Islet precursor cell (in vitro differentiated cells): ENCODE results near the gene NT5DC3.
A peak's percentile ranks its signal among the peaks of the same experiment; 100 is the strongest.
"Not testable (repeated sequence)": the region's sequence is repeated elsewhere in the genome, so short reads cannot be mapped to it uniquely, and the experiment has no call there.

Experiments used
- DNase-seq: peaks from one replicate; pipeline ENCODE4 v3.0.0-alpha.2; 2018

Gene NT5DC3

DNA sequence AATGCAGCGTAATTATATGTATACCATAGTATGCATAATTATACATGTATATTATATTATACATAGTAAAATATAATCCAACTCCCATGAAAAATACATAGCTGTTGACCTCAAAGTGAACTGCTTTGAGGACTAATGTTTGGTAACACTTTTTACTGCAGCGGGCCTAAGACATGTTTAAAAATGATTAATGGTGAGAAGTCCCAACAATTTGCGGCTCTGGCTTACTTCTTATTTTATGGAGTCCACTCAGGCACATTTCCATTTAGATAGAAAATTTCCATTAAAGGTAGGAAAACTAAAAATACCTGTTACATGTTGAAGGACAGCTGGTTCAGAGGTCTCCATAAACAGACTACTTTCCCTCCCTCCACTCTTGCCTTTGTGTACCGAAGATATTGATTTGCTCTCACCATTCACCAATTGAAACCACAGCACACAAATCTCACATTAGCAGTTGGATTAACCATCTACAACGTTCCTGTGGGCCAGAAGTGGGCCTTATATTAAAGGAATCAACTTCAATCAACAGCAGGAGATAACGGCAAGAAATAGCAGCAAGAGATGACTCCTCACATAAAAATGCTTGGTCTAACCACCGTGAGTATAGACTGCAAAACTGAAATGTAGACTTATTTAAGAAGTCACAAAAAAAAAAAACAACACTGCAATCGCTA lies 14.1 kb upstream of the NT5DC3 start:
- DNase-seq: no peak

- DNase-seq: no peak
Measured at GRCh38 chr12:103854372-103854973, 13.4 kb upstream of the NT5DC3 start.

GRCh38 chr12:103852498-103852997 lies 11.5 kb upstream of the NT5DC3 start:
- DNase-seq: no peak

DNA sequence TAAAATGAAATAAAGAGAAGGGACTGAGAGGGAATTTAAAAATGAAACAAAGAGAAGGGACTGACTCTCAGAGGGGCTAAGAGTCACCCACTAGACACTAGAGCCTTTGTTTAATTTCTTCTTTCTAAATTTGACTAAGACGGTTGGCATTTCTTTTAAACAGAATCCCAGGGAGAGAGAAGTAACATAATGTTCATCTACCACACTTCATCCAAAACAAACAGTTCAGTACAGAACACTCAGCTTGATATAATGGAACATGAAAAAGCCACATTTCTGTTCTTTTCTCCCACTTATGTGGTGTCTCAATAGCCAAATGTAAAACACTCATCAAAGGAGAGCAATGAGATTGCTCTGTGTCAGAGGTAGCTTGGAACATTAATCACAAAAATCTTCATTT lies 10.1 kb upstream of the NT5DC3 start:
- DNase-seq: no peak

DNA sequence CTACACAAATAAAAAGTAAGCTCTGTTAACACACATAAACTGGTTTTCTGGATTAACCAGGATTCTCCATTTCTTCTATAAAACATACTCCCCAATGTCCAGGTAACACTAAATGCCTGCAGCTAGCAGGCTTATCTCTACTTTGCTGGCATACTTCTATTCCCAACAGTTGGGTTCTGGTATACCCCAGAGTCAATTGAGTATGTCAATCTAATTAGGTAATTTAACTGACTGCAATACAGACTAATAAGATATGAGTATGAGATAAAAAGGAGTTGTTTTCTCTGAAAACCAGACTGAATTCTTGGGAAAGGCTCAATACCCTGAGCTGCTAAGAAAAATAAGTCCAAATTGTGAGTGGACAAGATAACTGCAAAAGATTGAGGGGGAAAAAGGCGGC lies 9.4 kb upstream of the NT5DC3 start:
- DNase-seq: no peak

GRCh38 chr12:103848917-103849491 lies 8.0 kb upstream of the NT5DC3 start:
- no peak for DNase-seq

GRCh38 chr12:103848143-103848542 lies 7.1 kb upstream of the NT5DC3 start:
- no peak for DNase-seq

DNA sequence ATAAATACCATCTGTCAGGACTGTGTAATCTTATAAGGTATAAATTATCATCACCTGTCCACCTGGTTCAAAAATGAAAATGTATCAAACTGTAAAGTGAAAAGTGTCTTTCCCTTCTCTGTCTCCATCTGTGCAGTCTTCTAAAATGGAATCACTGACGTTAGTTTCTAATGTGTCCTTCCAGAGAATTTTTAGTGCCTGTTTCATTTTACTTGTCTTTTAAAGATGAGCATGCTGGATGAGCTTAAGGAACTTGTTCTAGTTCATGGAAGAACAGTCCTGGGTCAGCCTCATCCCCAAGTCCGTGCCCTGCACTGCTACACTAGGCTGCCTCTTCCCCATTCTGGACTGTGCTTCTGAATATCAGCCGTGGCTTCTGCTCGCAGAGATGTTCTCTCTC lies 5.4 kb upstream of the NT5DC3 start:
- DNase-seq: no peak

GRCh38 chr12:103844305-103844704 lies 3.3 kb upstream of the NT5DC3 start:
- DNase-seq: peak; percentile 29

DNA sequence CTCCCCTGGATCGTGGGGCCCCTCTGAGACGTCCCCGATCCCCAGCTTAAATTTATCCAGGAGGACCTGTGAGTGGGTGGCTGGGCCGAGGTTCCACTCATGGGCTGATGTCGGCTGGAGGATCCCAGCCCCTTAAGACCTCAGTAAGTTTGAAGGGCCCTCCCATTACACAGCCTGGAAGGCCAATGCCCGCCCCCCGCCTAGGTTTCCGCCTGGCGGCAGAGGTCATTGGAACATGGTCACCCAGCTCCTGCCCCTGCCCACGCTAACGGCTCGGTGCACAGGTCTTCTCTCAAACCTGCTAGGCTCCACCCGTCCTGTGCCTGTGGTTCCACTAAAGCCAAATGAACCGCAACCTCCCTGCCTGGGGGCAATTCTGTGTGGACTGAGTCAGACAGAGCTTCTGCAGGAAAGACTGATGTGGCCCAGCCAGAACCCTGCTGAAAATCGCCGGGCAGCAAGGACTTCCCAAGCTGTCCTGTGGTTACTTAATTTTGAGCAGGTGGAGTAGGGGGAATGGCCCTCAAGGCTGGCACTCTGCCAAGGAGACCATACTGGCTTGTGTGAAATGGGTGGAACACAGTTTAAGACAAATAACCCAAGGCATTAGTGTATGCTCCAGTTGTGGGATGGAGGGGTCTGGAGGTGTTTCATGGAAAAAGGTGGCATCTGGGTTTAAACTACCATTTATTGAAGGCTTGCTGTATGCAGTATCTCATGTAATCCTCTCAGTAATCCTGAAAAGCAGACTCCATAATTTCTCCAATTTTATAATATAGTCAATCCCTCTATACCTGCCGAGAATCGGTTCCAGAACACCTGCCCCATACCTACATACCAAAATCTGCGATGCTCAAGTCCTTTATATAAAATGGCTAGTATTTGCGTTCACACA lies 903 bp upstream of the NT5DC3 start:
- peak; percentile 100 for DNase-seq

DNA sequence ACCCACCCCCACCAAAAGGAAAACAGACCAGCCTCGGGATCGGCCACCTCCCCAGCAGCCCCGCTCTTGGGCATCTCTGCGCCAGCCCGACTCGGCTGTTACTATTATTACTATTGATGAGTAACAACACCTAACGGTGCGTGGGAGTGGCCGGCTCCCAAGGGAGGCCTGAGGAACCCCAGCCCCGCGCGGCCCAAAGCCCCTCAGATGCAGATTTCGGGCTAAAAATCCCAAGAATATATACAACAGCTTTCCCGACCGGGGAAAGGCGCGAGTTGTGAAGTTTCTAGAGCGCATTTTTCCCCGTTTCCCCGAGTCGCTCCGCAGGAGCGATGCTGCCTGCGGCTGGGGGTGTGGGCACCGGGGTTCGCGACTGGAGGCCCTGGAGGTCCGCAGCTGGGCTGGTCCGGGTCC lies 565 bp downstream of the NT5DC3 start:
- DNase-seq: peak; percentile 57

GRCh38 chr12:103839609-103840461 lies 1.2 kb downstream of the NT5DC3 start:
- DNase-seq: peak; percentile 35

DNA sequence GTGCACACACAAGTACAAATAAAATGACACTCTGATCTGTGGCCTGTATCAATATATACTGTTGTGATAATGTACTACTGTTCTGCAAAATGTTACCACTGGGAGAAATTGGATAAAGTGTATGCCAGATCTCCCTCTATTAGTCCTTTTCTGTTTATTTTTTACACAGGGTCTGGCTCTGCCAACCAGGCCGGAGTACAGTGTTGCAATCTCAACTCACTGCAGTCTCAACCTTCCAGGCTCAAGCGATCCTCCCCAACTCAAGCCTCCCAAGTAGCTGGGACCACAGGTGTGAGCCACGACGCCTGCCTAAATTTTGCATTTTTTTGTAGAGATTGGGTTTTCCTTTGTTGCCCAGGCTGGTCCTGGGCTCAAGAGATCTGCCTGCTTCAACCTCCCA lies 1.9 kb downstream of the NT5DC3 start:
- no peak for DNase-seq

- DNase-seq: no peak
Measured at GRCh38 chr12:103838254-103838914, 2.6 kb downstream of the NT5DC3 start.

DNA sequence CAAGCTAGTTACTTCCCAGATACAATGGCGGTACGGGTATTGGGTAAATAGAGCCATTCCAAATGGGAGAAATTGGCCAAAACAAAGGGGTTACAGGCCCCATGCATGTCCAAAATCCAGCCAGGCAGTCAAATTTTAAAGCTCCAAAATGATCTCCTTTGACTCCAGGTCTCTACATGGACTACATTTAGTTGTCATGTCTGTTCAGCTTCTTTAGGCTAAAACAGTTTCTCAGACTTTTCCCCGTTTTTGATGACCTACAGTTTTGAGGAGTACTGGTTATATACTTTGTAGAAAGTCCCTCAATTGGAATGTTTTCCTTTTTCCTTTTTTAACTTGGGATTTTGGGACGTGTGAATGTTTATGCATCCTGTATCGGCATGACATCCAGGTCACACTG lies 4.7 kb downstream of the NT5DC3 start:
- no peak for DNase-seq

DNA sequence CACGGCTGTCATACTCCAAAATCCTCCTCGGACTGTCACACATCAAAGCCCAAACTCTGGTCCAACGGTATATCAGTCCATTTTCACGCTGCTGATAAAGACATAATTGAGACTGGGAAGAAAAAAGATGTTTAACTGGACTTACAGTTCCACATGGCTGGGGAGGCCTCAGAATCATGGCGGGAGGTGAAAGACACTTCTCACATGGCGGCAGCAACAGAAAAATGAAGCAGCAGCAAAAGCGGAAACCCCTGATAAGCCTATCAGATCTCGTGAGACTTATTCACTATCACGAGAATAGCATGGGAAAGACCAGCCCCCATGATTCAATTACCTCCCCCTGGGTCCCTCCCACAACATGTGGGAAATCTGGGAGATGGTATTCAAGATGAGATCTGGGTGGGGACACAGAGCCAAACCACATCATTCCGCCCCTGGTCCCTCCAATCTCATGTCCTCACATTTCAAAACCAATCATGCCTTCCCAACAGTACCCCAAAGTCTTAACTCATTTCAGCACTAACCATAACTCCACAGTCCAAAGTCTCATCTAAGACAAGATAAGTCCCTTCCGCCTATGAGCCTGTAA lies 5.2 kb downstream of the NT5DC3 start:
- not testable (repeated sequence) for DNase-seq

DNA sequence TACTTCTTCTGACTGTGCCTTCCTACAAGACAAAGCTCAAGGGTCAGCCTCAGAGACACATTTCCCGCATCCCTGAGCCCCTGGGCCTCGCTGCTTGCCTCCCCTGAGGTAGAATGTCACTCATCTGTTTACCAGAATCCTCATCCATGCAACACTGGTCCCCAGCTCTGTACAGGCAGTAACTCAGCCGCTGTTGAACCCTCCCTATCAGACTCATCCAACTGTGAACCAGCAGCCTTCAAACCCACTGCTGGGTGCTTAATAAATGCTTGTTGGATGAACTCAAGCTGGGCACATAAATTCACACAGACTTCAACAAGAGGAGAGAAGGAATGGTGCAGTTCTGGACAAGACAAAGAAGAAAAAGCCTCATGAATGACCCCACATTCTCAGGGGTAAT lies 6.1 kb downstream of the NT5DC3 start:
- no peak for DNase-seq

GRCh38 chr12:103833891-103834290 lies 7.1 kb downstream of the NT5DC3 start:
- no peak for DNase-seq

DNA sequence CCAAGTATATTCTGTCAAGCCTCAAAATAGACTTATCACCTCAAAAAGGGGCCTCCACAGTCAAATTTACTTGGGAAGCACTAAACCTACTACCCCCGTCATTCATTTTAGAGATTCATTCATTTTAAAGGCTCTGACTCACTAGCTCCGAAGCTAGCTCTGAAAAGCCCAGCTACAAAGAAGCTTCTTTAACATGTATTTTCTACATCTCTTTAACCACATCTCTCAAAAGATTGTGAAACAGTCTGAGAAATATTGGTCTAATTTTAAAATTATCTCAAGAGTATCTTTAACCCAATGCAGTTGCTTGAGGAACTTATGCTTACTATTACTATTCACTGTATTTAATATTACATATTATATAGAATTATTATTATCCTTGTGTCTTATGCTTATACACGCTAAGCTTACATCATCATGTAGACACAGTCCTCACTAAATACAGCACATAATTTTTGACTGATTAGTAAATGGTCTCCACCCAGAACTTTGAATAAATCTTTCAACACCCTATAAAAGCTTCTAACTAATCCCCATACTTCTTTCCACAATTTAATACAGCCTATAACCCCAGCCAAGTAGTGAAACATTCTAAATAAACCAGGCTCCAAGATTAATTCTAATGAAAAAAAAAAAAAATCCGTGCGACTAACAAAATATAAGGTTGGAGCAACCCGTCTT lies 7.8 kb downstream of the NT5DC3 start:
- no peak for DNase-seq
